Measurements from ENCODE around the gene SETD1B. TPM values are rescaled to one million over a fixed set of nuclear protein-coding genes. Genes with fewer than 3 reads are reported as not detected.

SETD1B gene
- total RNA-seq, 4 donors from 2014 or later: 9.4 to 27.1 (median 19.9) TPM

- peak overlapping the region in 2 of 4 donors; percentile 16 to 23 for H3K4me3 ChIP-seq
- H3K4me1 ChIP-seq: peaks cover 24 to 39% (median 32%) of the 10 kb centered on the region in 4 donors
- DNase-seq (ENCODE audit: extremely low spot score): no peak
- H3K9me3 ChIP-seq: no peaks in the 10 kb centered on the region
- intact Hi-C loops (cut with DNase I): no loop called here
- TF ChIP-seq POLR2AphosphoS5 (IDR thresholded peaks at IDR 0.05) (no peak), POLR2A (IDR thresholded peaks at IDR 0.05; ENCODE audit: low read depth) (no peak), CTCF (IDR thresholded peaks at IDR 0.05) (no peak), EP300 (IDR thresholded peaks at IDR 0.05) (no peak)
- peaks cover 0 to 22% (median 19%) of the 10 kb centered on the region in 4 donors for H3K36me3 ChIP-seq
- no peaks in the 10 kb centered on the region for H3K27me3 ChIP-seq
- H3K27ac ChIP-seq (replicated peaks in 1 of 4): peak overlapping the region; percentile 76 to 84 (median 82)
- WGBS: 36% methylated on average over 14 of the region's 14 CpGs
Observed at GRCh38 chr12:121781998-121782979, 21.5 kb upstream of the SETD1B start.

DNA sequence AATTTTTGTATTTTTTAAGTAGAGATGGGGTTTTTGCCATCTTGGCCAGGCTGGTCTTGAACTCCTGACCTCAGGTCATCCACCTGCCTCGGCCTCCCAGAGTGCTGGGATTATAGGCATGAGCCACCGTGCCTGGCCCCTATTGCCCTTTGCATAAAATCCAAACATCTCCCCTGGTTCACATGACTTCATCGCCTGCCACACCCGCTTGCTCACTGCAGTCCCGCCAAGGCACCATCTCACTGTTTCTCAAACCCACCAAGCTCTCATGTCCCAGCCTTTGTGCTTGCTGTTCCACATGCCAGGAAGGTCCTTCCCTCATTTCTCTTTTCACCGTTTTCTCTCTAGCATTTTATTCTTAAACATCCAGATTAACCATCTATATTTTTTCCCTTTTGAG lies 20.0 kb upstream of the SETD1B start:
- WGBS: 79% methylated on average over 6 of the region's 6 CpGs
- no peak for DNase-seq (ENCODE audit: extremely low spot score)
- intact Hi-C loops (cut with DNase I): no loop called here
- Histone ChIP-seq H3K4me1 (peaks cover 24 to 43% (median 33%) of the 10 kb centered on the region in 4 donors), H3K27me3 (no peaks in the 10 kb centered on the region), H3K27ac (replicated peaks in 1 of 4) (peak overlapping the region in 2 of 4 donors; percentile 65 to 84), H3K36me3 (peaks cover 0 to 20% (median 18%) of the 10 kb centered on the region in 4 donors), H3K9me3 (no peaks in the 10 kb centered on the region), H3K4me3 (no peak overlapping the region)
- no peak for TF ChIP-seq EP300 (IDR thresholded peaks at IDR 0.05)
- no peak for TF ChIP-seq CTCF (IDR thresholded peaks at IDR 0.05)
- TF ChIP-seq POLR2A (IDR thresholded peaks at IDR 0.05; ENCODE audit: low read depth): no peak
- TF ChIP-seq POLR2AphosphoS5 (IDR thresholded peaks at IDR 0.05): no peak

DNA sequence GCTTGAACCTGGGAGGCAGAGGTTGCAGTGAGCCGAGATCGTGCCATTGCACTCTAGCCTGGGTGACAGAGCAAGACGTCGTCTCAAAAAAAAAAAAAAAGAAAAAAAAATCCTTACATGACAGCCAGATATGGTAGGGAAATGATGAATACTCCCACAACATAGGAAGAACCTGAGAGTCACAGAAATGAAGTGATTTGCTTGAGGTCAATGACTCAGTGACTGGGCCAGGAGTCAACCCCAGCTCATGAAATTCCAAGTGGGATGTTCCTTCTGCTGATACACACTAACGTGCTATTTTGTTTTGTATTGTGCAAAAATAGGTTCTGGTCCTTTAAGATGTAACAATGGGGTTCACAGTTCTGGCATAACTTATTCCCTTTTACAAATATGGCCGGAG lies 19.3 kb upstream of the SETD1B start:
- peaks cover 0 to 13% (median 11%) of the 10 kb centered on the region in 4 donors for H3K36me3 ChIP-seq
- H3K4me3 ChIP-seq: no peak overlapping the region
- peak overlapping the region in 2 of 4 donors; percentile 64 to 65 for H3K27ac ChIP-seq (replicated peaks in 1 of 4)
- 65% methylated on average over 6 of the region's 6 CpGs for WGBS
- no peak for DNase-seq (ENCODE audit: extremely low spot score)
- H3K4me1 ChIP-seq: peaks cover 28 to 46% (median 33%) of the 10 kb centered on the region in 4 donors
- intact Hi-C loops (cut with DNase I): no loop called here
- H3K27me3 ChIP-seq: no peaks in the 10 kb centered on the region
- TF ChIP-seq POLR2A (IDR thresholded peaks at IDR 0.05; ENCODE audit: low read depth) (no peak), CTCF (IDR thresholded peaks at IDR 0.05) (no peak), POLR2AphosphoS5 (IDR thresholded peaks at IDR 0.05) (no peak), EP300 (IDR thresholded peaks at IDR 0.05) (no peak)
- no peaks in the 10 kb centered on the region for H3K9me3 ChIP-seq

DNA sequence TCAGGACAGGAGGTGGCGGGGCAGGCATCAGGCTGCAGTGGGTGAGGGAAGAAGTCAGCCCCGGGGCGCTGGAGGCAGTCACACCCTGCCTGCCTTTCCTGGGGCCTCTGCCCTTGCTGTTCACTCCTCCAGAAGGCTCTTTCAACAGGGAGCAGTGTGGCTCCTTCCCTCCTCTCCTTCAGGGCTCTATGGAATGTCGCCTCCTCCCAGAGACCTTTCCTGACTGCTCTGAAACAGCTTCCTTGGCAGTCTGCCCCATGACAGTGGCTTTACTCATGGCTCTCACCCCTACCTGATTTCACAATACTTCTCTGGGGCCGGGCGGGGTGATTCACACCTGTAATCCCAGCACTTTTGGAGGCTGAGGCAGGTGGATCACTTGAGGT lies 17.4 kb upstream of the SETD1B start:
- H3K36me3 ChIP-seq: no peaks in the 10 kb centered on the region
- intact Hi-C loops (cut with DNase I): no loop called here
- no peak for DNase-seq (ENCODE audit: extremely low spot score)
- H3K27me3 ChIP-seq: no peaks in the 10 kb centered on the region
- no peaks in the 10 kb centered on the region for H3K9me3 ChIP-seq
- 83% methylated on average over 2 of the region's 6 CpGs for WGBS
- H3K4me1 ChIP-seq: peaks cover 28 to 46% (median 32%) of the 10 kb centered on the region in 4 donors
- H3K27ac ChIP-seq (replicated peaks in 1 of 4): peak overlapping the region in 2 of 4 donors; percentile 42 to 54
- no peak overlapping the region for H3K4me3 ChIP-seq
- TF ChIP-seq EP300 (IDR thresholded peaks at IDR 0.05): no peak
- TF ChIP-seq CTCF (IDR thresholded peaks at IDR 0.05): no peak
- peak in 1 of 2 donors; percentile 43 for TF ChIP-seq POLR2AphosphoS5 (IDR thresholded peaks at IDR 0.05)
- TF ChIP-seq POLR2A (IDR thresholded peaks at IDR 0.05; ENCODE audit: low read depth): no peak
